Measurements from ENCODE around the gene CDH2. TPM values are rescaled to one million over a fixed set of nuclear protein-coding genes. Genes with fewer than 3 reads are reported as not detected.

The CDH2 gene
- total and polyA plus RNA-seq, 7 donors = under 0.01 to 8.2 (median 5.6) TPM; not detected in 1

DNA sequence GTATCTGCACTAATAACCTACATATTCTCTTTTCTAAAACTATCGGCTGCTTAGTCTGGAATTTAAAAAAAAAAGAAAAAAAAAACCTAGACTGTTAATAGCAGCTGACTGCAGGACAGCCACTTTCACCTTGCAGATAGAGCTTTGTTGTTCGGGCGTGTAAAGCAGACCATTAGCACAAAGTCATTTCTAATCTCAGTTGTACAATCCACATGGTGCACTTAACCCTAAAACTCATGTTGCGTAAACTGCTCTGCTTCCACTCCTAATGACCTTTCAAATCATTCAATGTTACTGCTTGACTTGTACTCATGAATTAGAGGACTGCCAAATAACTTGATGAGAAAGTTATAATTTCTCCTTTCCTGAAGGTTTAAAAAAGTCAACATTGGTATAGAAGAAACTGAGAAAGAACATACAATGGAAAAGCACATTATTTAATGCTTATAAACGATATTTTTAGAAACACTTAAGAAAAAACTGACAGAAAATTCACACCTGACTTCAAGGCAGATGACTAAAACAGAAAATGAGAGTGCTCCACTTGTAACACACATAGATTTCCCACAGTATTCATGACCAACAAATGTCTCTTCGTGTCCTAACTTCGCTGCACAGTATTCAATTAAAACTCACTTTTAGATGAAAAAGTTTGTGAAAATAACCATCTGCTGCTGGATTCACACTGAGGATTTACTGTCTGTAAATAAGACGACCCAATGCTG, 2.6 kb downstream of the CDH2 start:
- no peak overlapping the region for H3K27ac ChIP-seq
- H3K27me3 ChIP-seq = peaks cover 19 to 67% (median 31%) of the 10 kb centered on the region in 3 donors
- H3K4me3 ChIP-seq = no peak overlapping the region
- no peaks in the 10 kb centered on the region for H3K36me3 ChIP-seq
- intact Hi-C loops (cut with DNase I) = no loop called here
- TF ChIP-seq EP300 (IDR thresholded peaks at IDR 0.05) = no peak
- no peak for TF ChIP-seq POLR2A (IDR thresholded peaks at IDR 0.05)
- TF ChIP-seq, protein P1, sequence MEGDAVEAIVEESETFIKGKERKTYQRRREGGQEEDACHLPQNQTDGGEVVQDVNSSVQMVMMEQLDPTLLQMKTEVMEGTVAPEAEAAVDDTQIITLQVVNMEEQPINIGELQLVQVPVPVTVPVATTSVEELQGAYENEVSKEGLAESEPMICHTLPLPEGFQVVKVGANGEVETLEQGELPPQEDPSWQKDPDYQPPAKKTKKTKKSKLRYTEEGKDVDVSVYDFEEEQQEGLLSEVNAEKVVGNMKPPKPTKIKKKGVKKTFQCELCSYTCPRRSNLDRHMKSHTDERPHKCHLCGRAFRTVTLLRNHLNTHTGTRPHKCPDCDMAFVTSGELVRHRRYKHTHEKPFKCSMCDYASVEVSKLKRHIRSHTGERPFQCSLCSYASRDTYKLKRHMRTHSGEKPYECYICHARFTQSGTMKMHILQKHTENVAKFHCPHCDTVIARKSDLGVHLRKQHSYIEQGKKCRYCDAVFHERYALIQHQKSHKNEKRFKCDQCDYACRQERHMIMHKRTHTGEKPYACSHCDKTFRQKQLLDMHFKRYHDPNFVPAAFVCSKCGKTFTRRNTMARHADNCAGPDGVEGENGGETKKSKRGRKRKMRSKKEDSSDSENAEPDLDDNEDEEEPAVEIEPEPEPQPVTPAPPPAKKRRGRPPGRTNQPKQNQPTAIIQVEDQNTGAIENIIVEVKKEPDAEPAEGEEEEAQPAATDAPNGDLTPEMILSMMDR (IDR thresholded peaks at IDR 0.05) = no peak
- TF ChIP-seq POLR2AphosphoS5 (IDR thresholded peaks at IDR 0.05) = no peak
- 51 to 59% methylated on average over 8 of the region's 8 CpGs for WGBS, 2 donors
- no peak for DNase-seq
- no peaks in the 10 kb centered on the region for H3K9me3 ChIP-seq
- peaks cover 0 to 29% (median 18%) of the 10 kb centered on the region in 4 donors for H3K4me1 ChIP-seq

DNA sequence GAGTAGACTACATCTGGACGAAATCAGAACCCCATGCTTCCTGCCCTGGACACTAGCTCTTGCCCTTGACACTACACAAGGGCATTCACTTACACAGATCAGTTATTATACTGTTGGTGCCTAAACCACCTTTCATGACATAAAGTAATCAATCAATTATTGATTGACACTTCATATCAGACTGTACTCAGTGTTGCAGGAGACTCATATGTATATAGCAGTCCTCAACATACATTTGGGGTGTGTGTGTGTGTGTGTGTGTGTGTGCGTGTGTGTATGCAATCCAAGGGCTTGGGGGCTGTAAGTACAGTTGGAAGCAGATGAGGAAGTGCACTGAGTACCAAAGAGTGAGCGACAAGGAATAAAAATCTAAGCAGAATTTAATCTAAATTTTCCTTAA, 5.1 kb downstream of the CDH2 start:
- no peak for DNase-seq
- TF ChIP-seq EP300 (IDR thresholded peaks at IDR 0.05) (no peak), POLR2A (IDR thresholded peaks at IDR 0.05) (no peak), POLR2AphosphoS5 (IDR thresholded peaks at IDR 0.05) (no peak)
- TF ChIP-seq, protein P1 (IDR thresholded peaks at IDR 0.05) = no peak
- peaks cover 19 to 67% (median 31%) of the 10 kb centered on the region in 3 donors for H3K27me3 ChIP-seq
- H3K27ac ChIP-seq = no peak overlapping the region
- 69 to 82% methylated on average over 3 of the region's 3 CpGs for WGBS, 2 donors
- no peaks in the 10 kb centered on the region for H3K9me3 ChIP-seq
- H3K36me3 ChIP-seq = no peaks in the 10 kb centered on the region
- no peak overlapping the region for H3K4me3 ChIP-seq
- intact Hi-C loops (cut with DNase I) = no loop called here
- peaks cover 0 to 16% (median 15%) of the 10 kb centered on the region in 4 donors for H3K4me1 ChIP-seq

DNA sequence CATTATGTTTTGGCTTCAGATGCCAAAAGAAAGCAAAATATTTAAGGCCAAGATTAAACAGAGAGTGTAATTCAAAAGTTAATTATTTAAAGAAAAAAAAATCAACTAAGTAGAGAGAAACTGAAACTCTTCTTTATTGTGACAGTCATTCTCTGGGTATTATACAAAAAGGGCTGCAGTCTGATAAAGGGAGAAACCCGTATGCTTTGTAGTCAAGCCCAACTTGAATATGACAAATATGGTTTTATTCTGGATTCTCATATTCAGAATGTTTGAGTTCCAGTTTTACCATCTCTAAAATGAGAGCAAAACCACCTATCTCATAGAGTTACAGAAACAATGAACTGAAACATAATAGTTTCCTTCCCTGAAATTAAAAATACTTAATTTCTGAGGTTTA, 8.2 kb downstream of the CDH2 start:
- Histone ChIP-seq H3K36me3 (no peaks in the 10 kb centered on the region), H3K27me3 (peaks cover 2 to 36% (median 4%) of the 10 kb centered on the region in 3 donors), H3K9me3 (no peaks in the 10 kb centered on the region), H3K4me1 (no peaks in the 10 kb centered on the region), H3K27ac (no peak overlapping the region), H3K4me3 (no peak overlapping the region)
- TF ChIP-seq POLR2AphosphoS5 (IDR thresholded peaks at IDR 0.05) (no peak), EP300 (IDR thresholded peaks at IDR 0.05) (no peak), POLR2A (IDR thresholded peaks at IDR 0.05) (no peak)
- TF ChIP-seq, protein P1 (IDR thresholded peaks at IDR 0.05) = no peak
- WGBS, 2 donors = 36 to 54% methylated on average over 1 of the region's 1 CpG
- DNase-seq = no peak
- intact Hi-C loops (cut with DNase I) = no loop called here

DNA sequence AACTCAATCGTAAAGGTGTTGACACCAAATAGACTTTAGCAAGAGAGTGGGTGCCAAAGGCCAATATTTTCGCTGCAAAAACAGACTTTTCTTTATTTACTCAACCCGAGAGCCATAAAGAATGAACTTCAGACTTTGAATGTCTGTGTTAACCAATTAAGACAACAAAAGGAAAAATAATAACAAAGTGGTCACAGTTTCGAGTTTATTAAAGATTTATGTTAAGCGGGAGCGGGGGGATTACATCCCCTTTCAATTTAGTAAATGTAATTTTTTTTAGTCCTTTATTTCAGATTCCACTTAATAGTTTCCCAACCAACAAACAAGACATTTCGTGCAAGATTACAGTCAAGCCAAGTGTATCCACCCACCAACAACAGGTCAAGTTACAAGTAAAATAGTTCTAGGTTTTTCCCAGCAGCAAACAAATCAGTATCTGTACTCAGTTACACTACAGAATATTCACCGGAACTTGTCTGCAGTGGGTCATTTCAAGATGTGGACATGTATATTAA, 9.0 kb downstream of the CDH2 start:
- no peak for DNase-seq
- TF ChIP-seq, protein P1 (IDR thresholded peaks at IDR 0.05) = no peak
- TF ChIP-seq EP300 (IDR thresholded peaks at IDR 0.05) = no peak
- no peak for TF ChIP-seq POLR2A (IDR thresholded peaks at IDR 0.05)
- TF ChIP-seq POLR2AphosphoS5 (IDR thresholded peaks at IDR 0.05) = no peak
- H3K27ac ChIP-seq = no peak overlapping the region
- no peak overlapping the region for H3K4me3 ChIP-seq
- no peaks in the 10 kb centered on the region for H3K36me3 ChIP-seq
- no peaks in the 10 kb centered on the region for H3K9me3 ChIP-seq
- no peaks in the 10 kb centered on the region for H3K4me1 ChIP-seq
- peaks cover 0 to 28% (median 4%) of the 10 kb centered on the region in 3 donors for H3K27me3 ChIP-seq
- intact Hi-C loops (cut with DNase I) = no loop called here
- WGBS, 2 donors = 32 to 67% methylated on average over 8 of the region's 8 CpGs
